ENCODE measurements around the gene SFT2D3.

GRCh38 chr2:127680706-127681287, 20.5 kb upstream of the SFT2D3 start:
- no peak for TF ChIP-seq CTCF (IDR thresholded peaks at IDR 0.05; ENCODE audit: low read depth, low read length, poor library complexity, severe bottlenecking)
- TF ChIP-seq EZH2phosphoT487 (IDR thresholded peaks at IDR 0.05; ENCODE audit: borderline replicate concordance, low read length) = no peak
